AG10803 (cell line): ENCODE data around the gene GAB1.

Experiments
- DNase-seq: peaks from one replicate; pipeline ENCODE4 v3.0.0; 2010; ENCODE audit warnings: low read depth
- H3K4me3 ChIP-seq: 2 replicates; pipeline ENCODE4 v1.5.1; 2011; ENCODE audit warnings: mild to moderate bottlenecking, low read length, control low read depth
- TF ChIP-seq, protein P1 (sequence below): conservative IDR thresholded peaks from 2 replicates; pipeline ENCODE4 v1.5.1; 2011; ENCODE audit warnings: mild to moderate bottlenecking, low read length, control low read depth, inconsistent platforms

The GAB1 gene

DNA sequence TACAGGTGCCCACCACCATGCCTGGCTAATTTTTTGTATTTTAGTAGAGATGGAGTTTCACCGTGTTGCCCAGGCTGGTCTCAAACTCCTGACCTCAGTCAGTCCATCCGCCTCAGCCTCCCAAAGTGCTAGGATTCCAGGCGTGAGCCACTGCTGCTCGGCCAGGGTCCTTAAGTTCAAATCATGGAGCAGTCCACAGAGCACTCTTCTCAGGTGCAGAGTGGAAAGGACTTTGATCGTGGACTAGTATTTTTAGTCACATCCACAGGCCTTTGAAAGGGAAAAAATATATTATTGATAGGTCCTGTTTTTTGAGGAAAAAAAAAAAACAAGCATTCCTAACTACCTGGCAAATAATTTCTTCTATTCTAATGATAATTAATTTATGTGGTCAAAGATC lies 31.2 kb downstream of the GAB1 start:
- DNase-seq, result no peak
- H3K4me3 ChIP-seq, result no peak overlapping the region
- TF ChIP-seq, protein P1, sequence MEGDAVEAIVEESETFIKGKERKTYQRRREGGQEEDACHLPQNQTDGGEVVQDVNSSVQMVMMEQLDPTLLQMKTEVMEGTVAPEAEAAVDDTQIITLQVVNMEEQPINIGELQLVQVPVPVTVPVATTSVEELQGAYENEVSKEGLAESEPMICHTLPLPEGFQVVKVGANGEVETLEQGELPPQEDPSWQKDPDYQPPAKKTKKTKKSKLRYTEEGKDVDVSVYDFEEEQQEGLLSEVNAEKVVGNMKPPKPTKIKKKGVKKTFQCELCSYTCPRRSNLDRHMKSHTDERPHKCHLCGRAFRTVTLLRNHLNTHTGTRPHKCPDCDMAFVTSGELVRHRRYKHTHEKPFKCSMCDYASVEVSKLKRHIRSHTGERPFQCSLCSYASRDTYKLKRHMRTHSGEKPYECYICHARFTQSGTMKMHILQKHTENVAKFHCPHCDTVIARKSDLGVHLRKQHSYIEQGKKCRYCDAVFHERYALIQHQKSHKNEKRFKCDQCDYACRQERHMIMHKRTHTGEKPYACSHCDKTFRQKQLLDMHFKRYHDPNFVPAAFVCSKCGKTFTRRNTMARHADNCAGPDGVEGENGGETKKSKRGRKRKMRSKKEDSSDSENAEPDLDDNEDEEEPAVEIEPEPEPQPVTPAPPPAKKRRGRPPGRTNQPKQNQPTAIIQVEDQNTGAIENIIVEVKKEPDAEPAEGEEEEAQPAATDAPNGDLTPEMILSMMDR, result no peak

DNA sequence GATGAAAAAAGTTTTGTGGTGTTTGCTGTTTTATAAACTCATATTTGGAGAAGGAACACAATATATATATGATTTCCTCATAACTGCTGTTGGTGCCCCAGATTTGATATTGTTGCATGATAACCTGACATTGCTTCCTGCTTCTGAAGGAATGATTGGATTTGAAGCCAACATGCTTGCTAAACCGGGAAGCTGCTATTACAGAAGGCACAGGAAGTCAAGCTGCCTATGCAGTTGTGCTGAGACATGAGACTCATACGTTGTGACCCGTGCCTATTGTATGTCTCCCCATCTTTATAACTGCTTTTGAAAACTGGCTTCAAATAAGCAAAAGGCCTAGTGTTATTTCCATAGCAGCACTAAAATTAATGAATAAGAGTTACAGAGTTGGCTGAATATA lies 32.9 kb downstream of the GAB1 start:
- H3K4me3 ChIP-seq, result no peak overlapping the region
- DNase-seq, result no peak
- TF ChIP-seq, protein P1, result no peak

DNA sequence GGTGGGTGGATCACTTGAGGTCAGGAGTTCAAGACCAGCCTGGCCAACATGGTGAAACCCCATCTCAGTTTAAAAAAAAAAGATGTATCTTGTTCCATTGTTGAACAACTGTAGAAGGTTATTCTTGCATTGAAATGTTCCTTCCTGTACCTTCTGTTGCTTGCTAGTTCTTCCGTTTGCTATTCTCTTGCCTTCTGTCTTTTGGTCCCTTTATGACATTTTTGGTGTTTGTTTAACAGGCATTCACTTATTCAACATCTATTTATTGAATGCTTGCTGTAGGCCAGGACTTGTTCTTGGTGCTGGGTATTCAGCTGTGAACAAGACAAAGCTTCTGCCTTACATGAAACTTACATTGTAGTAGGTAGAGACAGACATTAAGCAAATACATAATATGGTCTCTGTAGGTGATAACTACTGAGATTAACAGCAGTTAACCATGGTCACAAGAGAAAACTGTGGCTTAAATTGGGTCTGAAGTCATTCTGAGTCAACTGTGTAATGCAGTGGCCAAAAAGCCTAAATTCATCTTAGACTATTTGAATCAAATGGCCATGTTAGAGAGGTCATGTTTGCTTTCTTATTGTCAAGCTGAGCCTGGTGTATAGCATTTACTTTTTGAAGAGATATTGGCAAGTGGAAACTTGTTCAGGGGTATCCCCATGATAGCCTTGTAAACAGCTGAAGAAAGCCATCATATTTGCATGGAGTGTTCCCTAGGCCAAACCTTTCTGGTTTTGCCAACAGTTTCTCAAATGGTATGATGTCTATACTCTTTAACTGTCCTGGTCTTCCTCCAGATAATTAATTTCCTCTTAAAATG lies 35.6 kb downstream of the GAB1 start:
- TF ChIP-seq, protein P1, result no peak
- no peak for DNase-seq
- no peak overlapping the region for H3K4me3 ChIP-seq

DNA sequence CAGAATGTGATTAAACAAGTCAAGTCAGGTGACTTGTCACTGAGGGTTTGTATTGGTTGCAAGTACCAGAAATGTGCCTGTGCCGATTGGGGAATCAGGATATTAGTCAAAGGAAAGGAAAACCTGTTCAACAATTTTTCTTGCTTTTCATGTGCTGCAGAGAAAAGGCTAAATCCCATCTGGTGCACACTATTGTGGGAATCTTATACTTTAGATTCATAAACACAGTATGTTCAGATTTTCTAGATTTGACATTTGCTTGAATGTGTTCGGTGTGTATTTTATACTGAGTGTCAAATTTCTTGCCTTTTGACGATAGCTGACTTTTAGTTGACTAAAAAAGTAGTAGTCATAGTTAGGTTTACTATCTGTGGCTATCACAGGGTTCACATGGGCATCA lies 37.6 kb downstream of the GAB1 start:
- TF ChIP-seq, protein P1, result no peak
- no peak for DNase-seq
- no peak overlapping the region for H3K4me3 ChIP-seq

DNA sequence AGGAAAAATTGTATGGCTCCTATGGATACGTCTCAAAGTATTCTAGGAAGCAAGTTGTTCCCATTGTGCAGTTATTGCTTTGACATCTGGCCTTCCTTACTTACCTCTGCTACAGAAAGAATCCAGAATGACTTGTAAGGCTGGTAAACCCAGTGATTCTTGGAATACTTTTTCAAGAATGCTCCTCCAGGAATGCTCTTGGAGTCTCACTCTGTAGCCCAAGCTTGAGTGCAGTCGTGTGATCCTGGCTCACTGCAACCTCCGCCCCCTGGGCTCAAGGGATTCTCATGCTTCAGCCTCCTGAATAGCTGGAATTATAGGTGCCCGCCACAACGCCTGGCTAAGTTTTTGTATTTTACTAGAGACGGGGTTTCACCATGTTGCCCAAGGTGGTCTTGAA lies 38.1 kb downstream of the GAB1 start:
- no peak overlapping the region for H3K4me3 ChIP-seq
- TF ChIP-seq, protein P1, result no peak
- no peak for DNase-seq

DNA sequence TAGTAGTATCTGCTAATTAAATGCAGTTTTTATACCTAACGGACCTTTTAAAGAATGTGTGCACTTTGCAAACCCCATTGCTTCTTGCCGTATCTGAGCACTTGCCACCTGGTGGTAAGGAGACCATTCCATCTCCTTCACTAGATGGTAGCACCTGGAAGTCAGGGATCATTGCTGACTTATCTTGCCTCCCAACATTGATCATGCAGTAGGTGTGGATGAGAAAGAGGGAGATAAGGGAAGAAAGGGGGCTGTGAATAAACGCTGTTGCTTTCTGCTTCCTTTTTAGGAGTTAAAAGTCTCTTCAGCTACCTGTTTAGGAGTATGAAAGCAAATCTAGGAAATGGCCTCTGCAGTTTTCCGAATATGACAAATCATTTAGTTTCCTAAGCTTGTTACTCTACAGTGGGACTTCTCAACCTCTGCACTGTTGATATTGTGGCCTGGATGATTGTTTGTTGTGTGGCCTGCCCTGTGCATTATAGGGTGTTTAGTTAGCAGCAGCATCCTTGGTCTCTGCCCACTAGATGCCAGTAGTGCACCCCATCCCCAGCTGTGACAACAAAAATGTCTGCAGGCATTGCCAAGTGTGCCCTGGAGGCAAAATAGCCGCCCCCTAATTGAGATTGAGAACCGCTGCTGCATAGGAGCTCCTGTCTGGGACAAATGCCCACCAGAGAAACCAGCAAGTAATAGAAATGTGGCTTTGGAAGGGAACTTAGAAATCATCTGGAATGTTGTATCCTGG lies 38.8 kb downstream of the GAB1 start:
- TF ChIP-seq, protein P1, result peak; percentile 52
- no peak overlapping the region for H3K4me3 ChIP-seq

More for the DNA sequence above, 38.8 kb downstream of the GAB1 start:
- no peak for DNase-seq
